ENCODE results near the gene COL5A2.

Gene COL5A2

GRCh38 chr2:189049709-189050164 lies 129.8 kb downstream of the COL5A2 start:
- H3K4me3 ChIP-seq (ENCODE audit: low read depth, low read length), result no peak overlapping the region
- DNase-seq (ENCODE audit: low read depth, low spot score), result peak; percentile 45
- in situ Hi-C loops (cut with HindIII; ENCODE audit: low sequenced_read_pairs), result no loop called here
- TF ChIP-seq CTCF (IDR thresholded peaks at IDR 0.05; ENCODE audit: low read depth, low read length), result no peak

- no peak for DNase-seq (ENCODE audit: low read depth, low spot score)
- no peak for TF ChIP-seq CTCF (IDR thresholded peaks at IDR 0.05; ENCODE audit: low read depth, low read length)
- in situ Hi-C loops (cut with HindIII; ENCODE audit: low sequenced_read_pairs), result no loop called here
- no peak overlapping the region for H3K4me3 ChIP-seq (ENCODE audit: low read depth, low read length)
Observed at GRCh38 chr2:189048189-189048588, 131.4 kb downstream of the COL5A2 start.

- H3K4me3 ChIP-seq (ENCODE audit: low read depth, low read length), result no peak overlapping the region
- in situ Hi-C loops (cut with HindIII; ENCODE audit: low sequenced_read_pairs), result no loop called here
- no peak for TF ChIP-seq CTCF (IDR thresholded peaks at IDR 0.05; ENCODE audit: low read depth, low read length)
- no peak for DNase-seq (ENCODE audit: low read depth, low spot score)
Observed at GRCh38 chr2:189047171-189047888, 132.2 kb downstream of the COL5A2 start.

- in situ Hi-C loops (cut with HindIII; ENCODE audit: low sequenced_read_pairs), result no loop called here
- DNase-seq (ENCODE audit: low read depth, low spot score), result no peak
- no peak overlapping the region for H3K4me3 ChIP-seq (ENCODE audit: low read depth, low read length)
- TF ChIP-seq CTCF (IDR thresholded peaks at IDR 0.05; ENCODE audit: low read depth, low read length), result no peak
Observed at GRCh38 chr2:189046320-189046719, 133.2 kb downstream of the COL5A2 start.

GRCh38 chr2:189045836-189046235 lies 133.7 kb downstream of the COL5A2 start:
- DNase-seq (ENCODE audit: low read depth, low spot score), result no peak
- no peak overlapping the region for H3K4me3 ChIP-seq (ENCODE audit: low read depth, low read length)
- no peak for TF ChIP-seq CTCF (IDR thresholded peaks at IDR 0.05; ENCODE audit: low read depth, low read length)
- in situ Hi-C loops (cut with HindIII; ENCODE audit: low sequenced_read_pairs), result no loop called here

- in situ Hi-C loops (cut with HindIII; ENCODE audit: low sequenced_read_pairs), result no loop called here
- TF ChIP-seq CTCF (IDR thresholded peaks at IDR 0.05; ENCODE audit: low read depth, low read length), result no peak
- peak; percentile 68 for DNase-seq (ENCODE audit: low read depth, low spot score)
Observed at GRCh38 chr2:189037518-189037917, 142.0 kb downstream of the COL5A2 start.

More at GRCh38 chr2:189037518-189037917, 142.0 kb downstream of the COL5A2 start:
- H3K4me3 ChIP-seq (ENCODE audit: low read depth, low read length), result no peak overlapping the region

All from astrocyte of the spinal cord (primary cell).